DOHH2 (cell line): ENCODE measurements around the gene ITPR2.

ENCODE experiments used
- CTCF ChIP-seq: fragments of 200-600 bp; sonication (generic); IDR thresholded peaks from one replicate; pipeline ENCODE4 v1.5.1; 2014; ENCODE audit warnings: antibody characterized with exemption, mild to moderate bottlenecking, low read depth, low read length; ENCODE audit not compliant: poor library complexity, severe bottlenecking
- EZH2phosphoT487 ChIP-seq: fragments of 200-600 bp; sonication (generic); IDR thresholded peaks from 2 replicates; pipeline ENCODE4 v1.6.1; 2017; ENCODE audit warnings: borderline replicate concordance, mild to moderate bottlenecking, antibody characterized with exemption, low read length, moderate library complexity, mixed read lengths

GRCh38 chr12:26754148-26754547, 78.8 kb downstream of the ITPR2 start:
- TF ChIP-seq CTCF (no peak), EZH2phosphoT487 (no peak)
